A549 (cell line): ENCODE measurements around the gene AMOTL1.

Experiments
- BHLHE40 ChIP-seq: IDR thresholded peaks from 2 replicates; pipeline ENCODE4 v1.6.1; 2012; ENCODE audit warnings: low read depth, low read length, inconsistent platforms
- CHD2 ChIP-seq: fragments of 150-350 bp; IDR thresholded peaks from 2 replicates; pipeline ENCODE4 v1.6.1; 2014; ENCODE audit warnings: low read length; ENCODE audit not compliant: partially characterized antibody
- CTCF ChIP-seq: fragments of >200 bp; sonication (Bioruptor Twin); formaldehyde crosslinking; IDR thresholded peaks from 3 replicates; pipeline ENCODE4 v1.5.1; 2016
- EHF ChIP-seq: fragments of 250-450 bp; sonication (Bioruptor Pico); IDR thresholded peaks from 2 replicates; pipeline ENCODE4 v1.5.0; 2020; ENCODE audit warnings: mild to moderate bottlenecking
- HOXB5 ChIP-seq: fragments of 250-450 bp; sonication (Bioruptor Pico); IDR thresholded peaks from 2 replicates; pipeline ENCODE4 v1.5.0; 2020; ENCODE audit warnings: mild to moderate bottlenecking, moderate library complexity
- JUN ChIP-seq, 2 experiments: fragments of >200 bp; sonication (Bioruptor Twin); formaldehyde crosslinking; IDR thresholded peaks; 2 replicates in 1 of 2; 3 replicates in 1 of 2; pipeline ENCODE4 v1.6.1; 2016 to 2017
- MAFK ChIP-seq: fragments of 450-650 bp; IDR thresholded peaks from 2 replicates; pipeline ENCODE4 v1.6.1; 2014; ENCODE audit not compliant: partially characterized antibody
- MAX ChIP-seq: IDR thresholded peaks from 2 replicates; pipeline ENCODE4 v1.6.1; 2012
- NR3C1 ChIP-seq: fragments of >200 bp; sonication (Bioruptor Twin); formaldehyde crosslinking; IDR thresholded peaks from 3 replicates; pipeline ENCODE4 v1.6.1; 2017
- POLR2A ChIP-seq: IDR thresholded peaks from 2 replicates; pipeline ENCODE4 v1.6.1; 2012; ENCODE audit warnings: mild to moderate bottlenecking, low read length
- RAD21 ChIP-seq, 2 experiments: fragments of >200 bp in 1 of 2; sonication (Bioruptor Twin) in 1 of 2; formaldehyde crosslinking in 1 of 2; IDR thresholded peaks in 1 of 2; conservative IDR thresholded peaks in 1 of 2; 2 replicates in 1 of 2; 3 replicates in 1 of 2; pipeline ENCODE4 v1.6.1; 2012 to 2018; ENCODE audit warnings: inconsistent platforms in 1 of 2
- REST ChIP-seq: fragments of 200-600 bp; sonication (generic); IDR thresholded peaks from 2 replicates; pipeline ENCODE4 v1.6.1; 2016; ENCODE audit warnings: antibody characterized with exemption, mild to moderate bottlenecking, moderate library complexity

- TF ChIP-seq BHLHE40: no peak
- no peak for TF ChIP-seq REST
- TF ChIP-seq CTCF: no peak
- no peak for TF ChIP-seq MAX
- no peak for TF ChIP-seq RAD21 (conservative IDR thresholded peaks at IDR 0.05 in 1 of 2, IDR thresholded peaks at IDR 0.05 in 1 of 2)
- no peak for TF ChIP-seq EHF
- no peak for TF ChIP-seq NR3C1
- TF ChIP-seq JUN (IDR thresholded peaks at IDR 0.05): no peak
- TF ChIP-seq MAFK: no peak
- no peak for TF ChIP-seq HOXB5 (CRISPR knock-in tag)
- no peak for TF ChIP-seq CHD2
- TF ChIP-seq POLR2A: no peak
Observed at GRCh38 chr11:94774345-94774744, 6.2 kb downstream of the AMOTL1 start.
